HepG2 (cell line): ENCODE data around the gene DMRT1.

Source experiments
- ELF4 ChIP-seq: sonication (generic); formaldehyde crosslinking; IDR thresholded peaks from 2 replicates; pipeline ENCODE4 v1.5.0; 2020; ENCODE audit warnings: missing genetic modification reagents, mild to moderate bottlenecking, moderate library complexity, borderline replicate concordance
- EP300 ChIP-seq, 3 experiments: sonication (generic) in 1 of 3; formaldehyde crosslinking in 1 of 3; IDR thresholded peaks; 2 replicates each; pipeline versions ENCODE4 v1.5.1 to v1.6.1; 2011 to 2020; ENCODE audit warnings: low read depth in 2 of 3, low read length in 2 of 3, borderline replicate concordance in 1 of 3, improper control_type of control experiment in 1 of 3, mild to moderate bottlenecking in 1 of 3, missing genetic modification reagents in 1 of 3, moderate library complexity in 1 of 3
- GABPA ChIP-seq, 2 experiments: IDR thresholded peaks; 2 replicates each; pipeline ENCODE4 v1.6.1; 2011 to 2016; ENCODE audit warnings: low read depth in 2 of 2, low read length in 1 of 2, missing biosample characterization in 1 of 2, missing genetic modification characterization in 1 of 2
- MAX ChIP-seq: IDR thresholded peaks from 2 replicates; pipeline ENCODE4 v1.6.1; 2012; ENCODE audit warnings: inconsistent platforms
- POLR2A ChIP-seq, 2 experiments: IDR thresholded peaks; 2 replicates each; pipeline ENCODE4 v1.6.1; 2011; ENCODE audit warnings: low read depth in 2 of 2, low read length in 2 of 2, mild to moderate bottlenecking in 1 of 2, moderate library complexity in 1 of 2; ENCODE audit not compliant: insufficient read depth in 1 of 2
- SAP130 ChIP-seq: IDR thresholded peaks from 2 replicates; pipeline ENCODE4 v1.6.1; 2016; ENCODE audit warnings: low read depth
- SMARCE1 ChIP-seq: fragments of 450-650 bp; IDR thresholded peaks from 2 replicates; pipeline ENCODE4 v1.6.1; 2017; ENCODE audit warnings: borderline replicate concordance
- SP4 ChIP-seq: sonication (generic); formaldehyde crosslinking; IDR thresholded peaks from 2 replicates; pipeline ENCODE4 v1.8.1; 2023; ENCODE audit warnings: mild to moderate bottlenecking, missing genetic modification reagents
- ZNF383 ChIP-seq: sonication (generic); formaldehyde crosslinking; IDR thresholded peaks from 2 replicates; pipeline ENCODE4 v1.4.0; 2020; ENCODE audit warnings: missing genetic modification reagents, mild to moderate bottlenecking, borderline replicate concordance
- ZNF512 ChIP-seq: sonication (generic); formaldehyde crosslinking; IDR thresholded peaks from 2 replicates; pipeline ENCODE4 v1.4.0; 2020; ENCODE audit warnings: mild to moderate bottlenecking, missing genetic modification reagents
- ZSCAN30 ChIP-seq: sonication (generic); formaldehyde crosslinking; IDR thresholded peaks from 2 replicates; pipeline ENCODE4 v1.5.0; 2020; ENCODE audit warnings: mild to moderate bottlenecking, missing genetic modification reagents
- TF ChIP-seq, protein P1 (sequence below): sonication (generic); formaldehyde crosslinking; IDR thresholded peaks from 2 replicates; pipeline ENCODE4 v1.4.0; 2020; ENCODE audit warnings: missing genetic modification reagents, borderline replicate concordance
- TF ChIP-seq, protein P2 (sequence below), 2 experiments: sonication (generic) in 1 of 2; formaldehyde crosslinking in 1 of 2; IDR thresholded peaks; 2 replicates each; pipeline versions ENCODE4 v1.4.0 to v1.6.1; 2018 to 2020; ENCODE audit warnings: missing genetic modification reagents in 2 of 2, borderline replicate concordance in 1 of 2, low read depth in 1 of 2, mild to moderate bottlenecking in 1 of 2, missing biosample characterization in 1 of 2
- TF ChIP-seq, protein P3 (sequence below): sonication (generic); formaldehyde crosslinking; IDR thresholded peaks from 2 replicates; pipeline ENCODE4 v1.5.0; 2020; ENCODE audit warnings: mild to moderate bottlenecking, missing genetic modification reagents, moderate library complexity

DNA sequence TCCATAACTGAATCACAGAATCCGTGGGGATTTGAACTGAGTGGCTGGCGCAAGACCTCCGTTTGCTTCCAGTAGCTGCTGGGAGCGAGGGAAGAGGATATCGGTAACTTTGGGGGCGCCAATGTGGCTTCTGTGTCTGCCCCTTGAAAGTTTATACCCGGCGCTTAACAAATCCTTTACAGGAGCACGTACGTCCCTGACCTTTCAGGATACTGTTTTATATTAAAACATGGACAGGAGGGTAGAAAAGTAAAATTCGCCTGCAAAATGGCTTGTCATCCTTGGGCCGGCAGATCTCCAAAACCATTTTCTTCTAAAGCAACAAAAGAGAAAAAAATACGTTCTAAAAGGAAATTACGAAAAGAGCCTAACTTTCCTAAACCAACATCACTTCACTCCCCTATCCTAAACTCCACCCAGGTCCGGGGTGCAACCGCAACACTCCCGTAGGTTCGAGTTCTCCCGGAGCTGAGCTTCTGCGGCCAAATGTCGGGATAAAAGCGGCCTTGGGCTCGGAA lies 134.3 kb downstream of the DMRT1 start:
- TF ChIP-seq ELF4 (CRISPR knock-in tag) (no peak), SAP130 (CRISPR knock-in tag) (no peak), EP300 (IDR thresholded peaks at IDR 0.05; ENCODE audit: low read depth in 2 of 2, low read length in 2 of 2) (no peak), EP300 (CRISPR knock-in tag; IDR thresholded peaks at IDR 0.05; ENCODE audit: borderline replicate concordance) (no peak), ZNF512 (no peak), GABPA (IDR thresholded peaks at IDR 0.05; ENCODE audit: low read depth, low read length) (no peak), GABPA (CRISPR knock-in tag; IDR thresholded peaks at IDR 0.05; ENCODE audit: low read depth) (no peak), SMARCE1 (no peak), ZNF383 (CRISPR knock-in tag) (no peak), ZSCAN30 (CRISPR knock-in tag) (no peak), SP4 (CRISPR knock-in tag) (no peak), MAX (no peak), POLR2A (IDR thresholded peaks at IDR 0.05; ENCODE audit: insufficient read depth in 1 of 2, low read depth in 2 of 2, low read length in 2 of 2) (no peak)
- TF ChIP-seq, protein P1, sequence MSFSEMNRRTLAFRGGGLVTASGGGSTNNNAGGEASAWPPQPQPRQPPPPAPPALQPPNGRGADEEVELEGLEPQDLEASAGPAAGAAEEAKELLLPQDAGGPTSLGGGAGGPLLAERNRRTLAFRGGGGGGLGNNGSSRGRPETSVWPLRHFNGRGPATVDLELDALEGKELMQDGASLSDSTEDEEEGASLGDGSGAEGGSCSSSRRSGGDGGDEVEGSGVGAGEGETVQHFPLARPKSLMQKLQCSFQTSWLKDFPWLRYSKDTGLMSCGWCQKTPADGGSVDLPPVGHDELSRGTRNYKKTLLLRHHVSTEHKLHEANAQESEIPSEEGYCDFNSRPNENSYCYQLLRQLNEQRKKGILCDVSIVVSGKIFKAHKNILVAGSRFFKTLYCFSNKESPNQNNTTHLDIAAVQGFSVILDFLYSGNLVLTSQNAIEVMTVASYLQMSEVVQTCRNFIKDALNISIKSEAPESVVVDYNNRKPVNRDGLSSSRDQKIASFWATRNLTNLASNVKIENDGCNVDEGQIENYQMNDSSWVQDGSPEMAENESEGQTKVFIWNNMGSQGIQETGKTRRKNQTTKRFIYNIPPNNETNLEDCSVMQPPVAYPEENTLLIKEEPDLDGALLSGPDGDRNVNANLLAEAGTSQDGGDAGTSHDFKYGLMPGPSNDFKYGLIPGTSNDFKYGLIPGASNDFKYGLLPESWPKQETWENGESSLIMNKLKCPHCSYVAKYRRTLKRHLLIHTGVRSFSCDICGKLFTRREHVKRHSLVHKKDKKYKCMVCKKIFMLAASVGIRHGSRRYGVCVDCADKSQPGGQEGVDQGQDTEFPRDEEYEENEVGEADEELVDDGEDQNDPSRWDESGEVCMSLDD (CRISPR knock-in tag) = no peak
- TF ChIP-seq, protein P2, sequence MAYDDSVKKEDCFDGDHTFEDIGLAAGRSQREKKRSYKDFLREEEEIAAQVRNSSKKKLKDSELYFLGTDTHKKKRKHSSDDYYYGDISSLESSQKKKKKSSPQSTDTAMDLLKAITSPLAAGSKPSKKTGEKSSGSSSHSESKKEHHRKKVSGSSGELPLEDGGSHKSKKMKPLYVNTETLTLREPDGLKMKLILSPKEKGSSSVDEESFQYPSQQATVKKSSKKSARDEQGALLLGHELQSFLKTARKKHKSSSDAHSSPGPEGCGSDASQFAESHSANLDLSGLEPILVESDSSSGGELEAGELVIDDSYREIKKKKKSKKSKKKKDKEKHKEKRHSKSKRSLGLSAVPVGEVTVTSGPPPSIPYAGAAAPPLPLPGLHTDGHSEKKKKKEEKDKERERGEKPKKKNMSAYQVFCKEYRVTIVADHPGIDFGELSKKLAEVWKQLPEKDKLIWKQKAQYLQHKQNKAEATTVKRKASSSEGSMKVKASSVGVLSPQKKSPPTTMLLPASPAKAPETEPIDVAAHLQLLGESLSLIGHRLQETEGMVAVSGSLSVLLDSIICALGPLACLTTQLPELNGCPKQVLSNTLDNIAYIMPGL (CRISPR knock-in tag; IDR thresholded peaks at IDR 0.05; ENCODE audit: borderline replicate concordance in 1 of 2, low read depth in 1 of 2) = no peak
- TF ChIP-seq, protein P3, sequence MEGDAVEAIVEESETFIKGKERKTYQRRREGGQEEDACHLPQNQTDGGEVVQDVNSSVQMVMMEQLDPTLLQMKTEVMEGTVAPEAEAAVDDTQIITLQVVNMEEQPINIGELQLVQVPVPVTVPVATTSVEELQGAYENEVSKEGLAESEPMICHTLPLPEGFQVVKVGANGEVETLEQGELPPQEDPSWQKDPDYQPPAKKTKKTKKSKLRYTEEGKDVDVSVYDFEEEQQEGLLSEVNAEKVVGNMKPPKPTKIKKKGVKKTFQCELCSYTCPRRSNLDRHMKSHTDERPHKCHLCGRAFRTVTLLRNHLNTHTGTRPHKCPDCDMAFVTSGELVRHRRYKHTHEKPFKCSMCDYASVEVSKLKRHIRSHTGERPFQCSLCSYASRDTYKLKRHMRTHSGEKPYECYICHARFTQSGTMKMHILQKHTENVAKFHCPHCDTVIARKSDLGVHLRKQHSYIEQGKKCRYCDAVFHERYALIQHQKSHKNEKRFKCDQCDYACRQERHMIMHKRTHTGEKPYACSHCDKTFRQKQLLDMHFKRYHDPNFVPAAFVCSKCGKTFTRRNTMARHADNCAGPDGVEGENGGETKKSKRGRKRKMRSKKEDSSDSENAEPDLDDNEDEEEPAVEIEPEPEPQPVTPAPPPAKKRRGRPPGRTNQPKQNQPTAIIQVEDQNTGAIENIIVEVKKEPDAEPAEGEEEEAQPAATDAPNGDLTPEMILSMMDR (CRISPR knock-in tag) = no peak
